GM21528 (cell line): ENCODE measurements around the gene RUNX1.

ENCODE experiments used
- ATAC-seq: cut with Tn5 transposase; IDR thresholded peaks from one replicate; pipeline ENCODE4 v1.9.1; 2021; ENCODE audit warnings: mild to moderate bottlenecking, moderate library complexity; ENCODE audit not compliant: unreplicated experiment, low FRiP score

Gene RUNX1

GRCh38 chr21:34869545-34869944 is 179.6 kb downstream of the RUNX1 start:
- ATAC-seq: no peak

- ATAC-seq: no peak
Measured at GRCh38 chr21:34867785-34868184, 181.3 kb downstream of the RUNX1 start.

GRCh38 chr21:34865400-34866241 is 183.5 kb downstream of the RUNX1 start:
- peak; percentile 92 for ATAC-seq

GRCh38 chr21:34864370-34865149 is 184.5 kb downstream of the RUNX1 start:
- ATAC-seq: no peak

GRCh38 chr21:34862951-34863350 is 186.2 kb downstream of the RUNX1 start:
- no peak for ATAC-seq

- ATAC-seq: no peak
Measured at GRCh38 chr21:34861258-34861657, 187.8 kb downstream of the RUNX1 start.

GRCh38 chr21:34859976-34860653 is 189.0 kb downstream of the RUNX1 start:
- no peak for ATAC-seq

- ATAC-seq: no peak
Measured at GRCh38 chr21:34858559-34858958, 190.5 kb downstream of the RUNX1 start.

- no peak for ATAC-seq
Measured at GRCh38 chr21:34857874-34858273, 191.2 kb downstream of the RUNX1 start.

GRCh38 chr21:34857122-34857713 is 191.9 kb downstream of the RUNX1 start:
- ATAC-seq: no peak

GRCh38 chr21:34852448-34852847 is 196.7 kb downstream of the RUNX1 start:
- no peak for ATAC-seq

GRCh38 chr21:34850166-34850690 is 198.9 kb downstream of the RUNX1 start:
- ATAC-seq: no peak

GRCh38 chr21:34846601-34847112 is 202.4 kb downstream of the RUNX1 start:
- ATAC-seq: no peak

GRCh38 chr21:34845521-34846451 is 203.3 kb downstream of the RUNX1 start:
- ATAC-seq: peak; percentile 87

GRCh38 chr21:34844924-34845238 is 204.2 kb downstream of the RUNX1 start:
- ATAC-seq: no peak

GRCh38 chr21:34844013-34844923 is 204.8 kb downstream of the RUNX1 start:
- ATAC-seq: no peak

- no peak for ATAC-seq
Measured at GRCh38 chr21:34843562-34843961, 205.5 kb downstream of the RUNX1 start.

GRCh38 chr21:34841154-34841553 is 207.9 kb downstream of the RUNX1 start:
- ATAC-seq: no peak
